IPS-18c (cell line): Measurements from ENCODE around the gene SEMG2.

Experiments used
- H3K4me3 ChIP-seq: 2 replicates; pipeline ENCODE4 v1.7.0; 2013; ENCODE audit warnings: low read depth, mild to moderate bottlenecking, low read length, moderate library complexity; ENCODE audit not compliant: insufficient read depth
- H3K9me3 ChIP-seq: one replicate; pipeline ENCODE4 v1.6.1; 2013; ENCODE audit warnings: mild to moderate bottlenecking, low read length, moderate library complexity; ENCODE audit not compliant: control insufficient read depth, insufficient read depth

Gene SEMG2

GRCh38 chr20:45221076-45221475 is at the start of gene SEMG2:
SEMG2 (plus strand) TSS chr20:45221373; CDS start chr20:45221390, 17 bp downstream.
- Histone ChIP-seq H3K4me3 (no peak within 1 kb of the TSS), H3K9me3 (no peaks in the 10 kb centered on the region)

- no peaks in the 10 kb centered on the region for H3K9me3 ChIP-seq
- no peak overlapping the region for H3K4me3 ChIP-seq
Observed at GRCh38 chr20:45173522-45173921, 47.7 kb upstream of the SEMG2 start.

- H3K9me3 ChIP-seq, result no peaks in the 10 kb centered on the region
- H3K4me3 ChIP-seq, result no peak within 1 kb of the TSS; the same call in 1 of the 2 replicates
Observed at GRCh38 chr20:45174434-45175364, 46.5 kb upstream of the SEMG2 start, which contains the start of gene PI3. PI3 (plus strand) TSS chr20:45174902; CDS start chr20:45174923, 21 bp downstream.

GRCh38 chr20:45176526-45177267 is 44.5 kb upstream of the SEMG2 start:
- Histone ChIP-seq H3K9me3 (no peaks in the 10 kb centered on the region), H3K4me3 (no peak overlapping the region)

GRCh38 chr20:45179166-45179565 is 42.0 kb upstream of the SEMG2 start:
- no peak overlapping the region for H3K4me3 ChIP-seq
- no peaks in the 10 kb centered on the region for H3K9me3 ChIP-seq

GRCh38 chr20:45181639-45182038 is 39.5 kb upstream of the SEMG2 start:
- H3K9me3 ChIP-seq, result no peaks in the 10 kb centered on the region
- H3K4me3 ChIP-seq, result no peak overlapping the region

- no peaks in the 10 kb centered on the region for H3K9me3 ChIP-seq
- no peak overlapping the region for H3K4me3 ChIP-seq
Observed at GRCh38 chr20:45183084-45183483, 38.1 kb upstream of the SEMG2 start.

GRCh38 chr20:45187693-45188092 is 33.5 kb upstream of the SEMG2 start:
- no peaks in the 10 kb centered on the region for H3K9me3 ChIP-seq
- H3K4me3 ChIP-seq, result no peak overlapping the region

- no peak overlapping the region for H3K4me3 ChIP-seq
- H3K9me3 ChIP-seq, result no peaks in the 10 kb centered on the region
Observed at GRCh38 chr20:45189067-45189609, 32.0 kb upstream of the SEMG2 start.

- no peaks in the 10 kb centered on the region for H3K9me3 ChIP-seq
- no peak overlapping the region for H3K4me3 ChIP-seq
Observed at GRCh38 chr20:45189861-45190260, 31.3 kb upstream of the SEMG2 start.

GRCh38 chr20:45191926-45192325 is 29.2 kb upstream of the SEMG2 start:
- H3K4me3 ChIP-seq, result no peak overlapping the region
- no peaks in the 10 kb centered on the region for H3K9me3 ChIP-seq

- H3K9me3 ChIP-seq, result no peaks in the 10 kb centered on the region
- no peak overlapping the region for H3K4me3 ChIP-seq
Observed at GRCh38 chr20:45193331-45193730, 27.8 kb upstream of the SEMG2 start.

- Histone ChIP-seq H3K9me3 (no peaks in the 10 kb centered on the region), H3K4me3 (no peak within 1 kb of the TSS)
Observed at GRCh38 chr20:45206725-45207124, 14.4 kb upstream of the SEMG2 start, which contains the start of gene SEMG1. SEMG1 (plus strand) TSS chr20:45207033; CDS start chr20:45207054, 21 bp downstream.

GRCh38 chr20:45209924-45210323 is 11.2 kb upstream of the SEMG2 start:
- no peaks in the 10 kb centered on the region for H3K9me3 ChIP-seq

GRCh38 chr20:45211569-45212474 is 9.4 kb upstream of the SEMG2 start:
- Histone ChIP-seq H3K4me3 (no peak overlapping the region), H3K9me3 (no peaks in the 10 kb centered on the region)

More at GRCh38 chr20:45209924-45210323, 11.2 kb upstream of the SEMG2 start:
- H3K4me3 ChIP-seq, result no peak overlapping the region

- Histone ChIP-seq H3K9me3 (no peaks in the 10 kb centered on the region), H3K4me3 (no peak overlapping the region)
Observed at GRCh38 chr20:45212836-45213235, 8.3 kb upstream of the SEMG2 start.

- Histone ChIP-seq H3K4me3 (no peak overlapping the region), H3K9me3 (no peaks in the 10 kb centered on the region)
Observed at GRCh38 chr20:45218124-45218523, 3.0 kb upstream of the SEMG2 start.
